Measurements from ENCODE around the gene KAZN.

The KAZN gene

GRCh38 chr1:15048437-15048980 lies 450.0 kb downstream of the KAZN start:
- no peak for DNase-seq

- DNase-seq: no peak
Observed at GRCh38 chr1:15049067-15049466, 450.6 kb downstream of the KAZN start.

GRCh38 chr1:15051882-15052528 lies 453.5 kb downstream of the KAZN start:
- no peak for DNase-seq

- no peak for DNase-seq
Observed at GRCh38 chr1:15053153-15053552, 454.7 kb downstream of the KAZN start.

- DNase-seq: no peak
Observed at GRCh38 chr1:15055736-15056415, 457.4 kb downstream of the KAZN start.

GRCh38 chr1:15056515-15057285 lies 458.2 kb downstream of the KAZN start:
- DNase-seq: no peak

- DNase-seq: no peak
Observed at GRCh38 chr1:15057834-15058233, 459.3 kb downstream of the KAZN start.

GRCh38 chr1:15058261-15058660 lies 459.8 kb downstream of the KAZN start:
- DNase-seq: no peak

GRCh38 chr1:15060104-15060503 lies 461.6 kb downstream of the KAZN start:
- no peak for DNase-seq

- no peak for DNase-seq
Observed at GRCh38 chr1:15062479-15063099, 464.1 kb downstream of the KAZN start.

GRCh38 chr1:15063346-15063745 lies 464.9 kb downstream of the KAZN start:
- DNase-seq: no peak

GRCh38 chr1:15063783-15064182 lies 465.3 kb downstream of the KAZN start:
- DNase-seq: no peak

GRCh38 chr1:15064217-15064929 lies 465.9 kb downstream of the KAZN start:
- DNase-seq: no peak

GRCh38 chr1:15065291-15065690 lies 466.8 kb downstream of the KAZN start:
- DNase-seq: no peak

- DNase-seq: no peak
Observed at GRCh38 chr1:15065736-15066135, 467.3 kb downstream of the KAZN start.

- DNase-seq: no peak
Observed at GRCh38 chr1:15066191-15066590, 467.7 kb downstream of the KAZN start.

GRCh38 chr1:15067148-15067547 lies 468.7 kb downstream of the KAZN start:
- DNase-seq: no peak

GRCh38 chr1:15068152-15068551 lies 469.7 kb downstream of the KAZN start:
- DNase-seq: no peak

- no peak for DNase-seq
Observed at GRCh38 chr1:15068997-15069396, 470.5 kb downstream of the KAZN start.

GRCh38 chr1:15070145-15070748 lies 471.8 kb downstream of the KAZN start:
- DNase-seq: no peak

GRCh38 chr1:15071936-15072335 lies 473.5 kb downstream of the KAZN start:
- DNase-seq: no peak

GRCh38 chr1:15073799-15074308 lies 475.4 kb downstream of the KAZN start:
- DNase-seq: no peak

Measured in CD4-positive, alpha-beta T cell treated with Interleukin-6 for 4 hours (primary cell).